Caco-2 (cell line): ENCODE results near the gene NAGK. TPM values are rescaled to one million over a fixed set of nuclear protein-coding genes. Genes with fewer than 3 reads are reported as not detected.

ENCODE experiments used
- BruUV-seq: library from RNA; stranded (reverse); fragments of 400-500 nt; replicated peaks from 2 replicates; lab custom pipeline; 2021; lab: Mats Ljungman, UMichigan
- CTCF ChIA-PET: fragments of 300-600 bp; sonication (Branson Sonifier 250); formaldehyde crosslinking; loops from one replicate; lab custom pipeline; 2022; ENCODE audit warnings: antibody characterized with exemption; lab: Charles Lee
- POLR2A ChIA-PET: fragments of 300-600 bp; sonication (Branson Sonifier 250); formaldehyde crosslinking; loops from one replicate; lab custom pipeline; 2022; ENCODE audit warnings: antibody characterized with exemption; lab: Charles Lee
- DNase-seq, 2 experiments: peaks; one replicate each; pipeline versions ENCODE4 v3.0.0 to v3.0.0-alpha.2; 2020 to 2022
- H3K27me3 ChIP-seq: replicated peaks from 2 replicates; pipeline ENCODE4 v1.6.0; 2011; ENCODE audit warnings: low read length; ENCODE audit not compliant: control insufficient read depth, insufficient read depth
- H3K36me3 ChIP-seq: 2 replicates; pipeline ENCODE4 v1.5.1; 2011; ENCODE audit warnings: low read length; ENCODE audit not compliant: control insufficient read depth, insufficient read depth
- H3K4me1 ChIP-seq: fragments of 250-450 bp; sonication (Bioruptor Pico); 2 replicates; pipeline ENCODE4 v1.5.1; 2020; ENCODE audit warnings: mild to moderate bottlenecking
- H3K4me3 ChIP-seq: 2 replicates; pipeline ENCODE4 v1.5.1; 2011; ENCODE audit warnings: low read depth, mild to moderate bottlenecking, control low read depth, low read length
- H3K9me3 ChIP-seq: fragments of 250-450 bp; sonication (Bioruptor Pico); 2 replicates; pipeline ENCODE4 v1.5.1; 2020; ENCODE audit warnings: mild to moderate bottlenecking, moderate library complexity
- H3K27ac Mint-ChIP-seq: one replicate; pipeline ENCODE4 v1.8.0; 2022; ENCODE audit warnings: mixed read lengths; ENCODE audit not compliant: unreplicated experiment
- H3K27me3 Mint-ChIP-seq: one replicate; pipeline ENCODE4 v1.8.0; 2022; ENCODE audit warnings: mixed read lengths; ENCODE audit not compliant: insufficient read depth, unreplicated experiment
- H3K36me3 Mint-ChIP-seq: one replicate; pipeline ENCODE4 v1.8.0; 2022; ENCODE audit warnings: mild to moderate bottlenecking, mixed read lengths; ENCODE audit not compliant: insufficient read depth, unreplicated experiment
- H3K4me1 Mint-ChIP-seq: one replicate; pipeline ENCODE4 v1.8.0; 2022; ENCODE audit warnings: low read depth, mixed read lengths; ENCODE audit not compliant: unreplicated experiment
- H3K4me3 Mint-ChIP-seq: one replicate; pipeline ENCODE4 v1.8.0; 2022; ENCODE audit warnings: mild to moderate bottlenecking, moderate library complexity, mixed read lengths; ENCODE audit not compliant: unreplicated experiment
- H3K9me3 Mint-ChIP-seq: one replicate; pipeline ENCODE4 v1.8.0; 2022; ENCODE audit warnings: mixed read lengths; ENCODE audit not compliant: unreplicated experiment
- intact Hi-C: fragments of 100-400 bp; cut with micrococcal nuclease; formaldehyde crosslinking; loops from one replicate; pipeline ENCODE4 v1.10.0; 2022; ENCODE audit not compliant: unreplicated experiment
- total RNA-seq: library from RNA; stranded (reverse); gene quantifications from 2 replicates; pipeline ENCODE4 v1.2.3, GENCODE V29; 2022
- TF ChIP-seq, protein P1 (sequence below), 2 experiments: fragments of 200-600 bp in 1 of 2; IDR thresholded peaks; 1 replicate in 1 of 2; 2 replicates in 1 of 2; pipeline versions ENCODE4 v1.5.1 to v1.8.0; 2011 to 2022; ENCODE audit warnings: antibody characterized with exemption in 1 of 2, control low read depth in 1 of 2, inconsistent platforms in 1 of 2, low read depth in 1 of 2, low read length in 1 of 2, mild to moderate bottlenecking in 1 of 2, moderate library complexity in 1 of 2; ENCODE audit not compliant: insufficient read depth in 1 of 2, severe bottlenecking in 1 of 2, unreplicated experiment in 1 of 2

NAGK gene
- total RNA-seq, 1 experiment from 2014 or later: 101 TPM

DNA sequence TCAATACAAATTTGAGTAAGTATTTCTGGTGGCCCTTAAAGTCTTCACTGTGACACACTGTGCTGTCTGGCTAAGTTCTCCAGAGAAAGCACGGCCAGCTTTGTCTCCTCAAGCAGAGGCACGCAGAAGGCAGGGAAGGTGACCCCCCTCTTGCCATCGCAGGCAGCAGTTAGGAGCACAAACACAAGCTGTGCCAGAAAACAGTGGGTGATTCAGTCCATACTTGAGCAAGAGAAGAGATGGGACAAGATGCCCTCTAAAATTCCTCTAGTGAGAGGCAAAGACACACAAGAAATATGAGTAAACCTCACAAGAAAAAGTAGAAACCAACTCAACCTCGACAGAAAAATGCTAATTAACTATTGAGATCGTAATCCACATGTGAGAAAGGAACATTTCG, 51.7 kb downstream of the NAGK start:
- no peak for DNase-seq
- intact Hi-C loops: no loop called here
- ChIA-PET POLR2A (no interaction called here), CTCF (no interaction called here)
- Histone ChIP-seq H3K27me3 (no peaks in the 10 kb centered on the region), H3K4me1 (no peaks in the 10 kb centered on the region), H3K4me3 (no peak overlapping the region), H3K9me3 (peaks cover 4% of the 10 kb centered on the region; the same call in 1 of the 2 replicates), H3K36me3 (no peaks in the 10 kb centered on the region; the same call in 1 of the 2 replicates)
- H3K4me3 Mint-ChIP-seq: no peak overlapping the region
- TF ChIP-seq, protein P1, sequence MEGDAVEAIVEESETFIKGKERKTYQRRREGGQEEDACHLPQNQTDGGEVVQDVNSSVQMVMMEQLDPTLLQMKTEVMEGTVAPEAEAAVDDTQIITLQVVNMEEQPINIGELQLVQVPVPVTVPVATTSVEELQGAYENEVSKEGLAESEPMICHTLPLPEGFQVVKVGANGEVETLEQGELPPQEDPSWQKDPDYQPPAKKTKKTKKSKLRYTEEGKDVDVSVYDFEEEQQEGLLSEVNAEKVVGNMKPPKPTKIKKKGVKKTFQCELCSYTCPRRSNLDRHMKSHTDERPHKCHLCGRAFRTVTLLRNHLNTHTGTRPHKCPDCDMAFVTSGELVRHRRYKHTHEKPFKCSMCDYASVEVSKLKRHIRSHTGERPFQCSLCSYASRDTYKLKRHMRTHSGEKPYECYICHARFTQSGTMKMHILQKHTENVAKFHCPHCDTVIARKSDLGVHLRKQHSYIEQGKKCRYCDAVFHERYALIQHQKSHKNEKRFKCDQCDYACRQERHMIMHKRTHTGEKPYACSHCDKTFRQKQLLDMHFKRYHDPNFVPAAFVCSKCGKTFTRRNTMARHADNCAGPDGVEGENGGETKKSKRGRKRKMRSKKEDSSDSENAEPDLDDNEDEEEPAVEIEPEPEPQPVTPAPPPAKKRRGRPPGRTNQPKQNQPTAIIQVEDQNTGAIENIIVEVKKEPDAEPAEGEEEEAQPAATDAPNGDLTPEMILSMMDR (IDR thresholded peaks at IDR 0.05; ENCODE audit: insufficient read depth in 1 of 2, low read depth in 1 of 2, low read length in 1 of 2, severe bottlenecking in 1 of 2, unreplicated experiment in 1 of 2): no peak
- peaks cover 11% of the 10 kb centered on the region for H3K9me3 Mint-ChIP-seq
- H3K4me1 Mint-ChIP-seq: no peaks in the 10 kb centered on the region
- no peak overlapping the region for H3K27ac Mint-ChIP-seq
- H3K36me3 Mint-ChIP-seq: peaks cover 32% of the 10 kb centered on the region
- H3K27me3 Mint-ChIP-seq: no peaks in the 10 kb centered on the region
- BruUV-seq: no TSS peak

DNA sequence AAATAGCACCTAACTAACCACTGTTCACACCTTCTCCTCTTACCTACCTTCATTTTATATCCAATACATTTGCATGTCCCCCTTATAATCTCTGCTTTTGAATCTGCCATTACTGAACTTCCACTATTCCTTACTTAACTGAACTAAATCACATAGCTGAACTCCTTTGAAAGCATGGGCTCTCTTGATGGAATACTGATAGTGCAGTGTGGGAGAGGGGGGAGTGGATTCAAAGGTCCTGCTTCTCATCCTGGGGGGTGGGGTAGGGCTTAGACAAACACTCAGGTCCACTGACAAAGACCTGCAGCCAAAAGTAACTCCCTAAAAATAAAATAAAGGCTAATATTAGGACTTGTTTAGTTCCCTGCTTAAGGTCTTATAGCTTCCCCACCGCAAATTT, 53.0 kb downstream of the NAGK start:
- H3K4me1 ChIP-seq: no peaks in the 10 kb centered on the region
- CTCF ChIA-PET: no interaction called here
- intact Hi-C loops: no loop called here
- Mint-ChIP-seq H3K4me3 (no peak overlapping the region), H3K27me3 (no peaks in the 10 kb centered on the region), H3K4me1 (no peaks in the 10 kb centered on the region), H3K9me3 (peaks cover 11% of the 10 kb centered on the region), H3K36me3 (peaks cover 26% of the 10 kb centered on the region), H3K27ac (no peak overlapping the region)
- H3K27me3 ChIP-seq: no peaks in the 10 kb centered on the region
- peaks cover 4% of the 10 kb centered on the region; the same call in 1 of the 2 replicates for H3K9me3 ChIP-seq
- no peaks in the 10 kb centered on the region; the same call in 1 of the 2 replicates for H3K36me3 ChIP-seq
- no TSS peak for BruUV-seq
- no peak overlapping the region for H3K4me3 ChIP-seq
- TF ChIP-seq, protein P1 (IDR thresholded peaks at IDR 0.05; ENCODE audit: insufficient read depth in 1 of 2, low read depth in 1 of 2, low read length in 1 of 2, severe bottlenecking in 1 of 2, unreplicated experiment in 1 of 2): no peak
- DNase-seq: no peak
- POLR2A ChIA-PET: no interaction called here

DNA sequence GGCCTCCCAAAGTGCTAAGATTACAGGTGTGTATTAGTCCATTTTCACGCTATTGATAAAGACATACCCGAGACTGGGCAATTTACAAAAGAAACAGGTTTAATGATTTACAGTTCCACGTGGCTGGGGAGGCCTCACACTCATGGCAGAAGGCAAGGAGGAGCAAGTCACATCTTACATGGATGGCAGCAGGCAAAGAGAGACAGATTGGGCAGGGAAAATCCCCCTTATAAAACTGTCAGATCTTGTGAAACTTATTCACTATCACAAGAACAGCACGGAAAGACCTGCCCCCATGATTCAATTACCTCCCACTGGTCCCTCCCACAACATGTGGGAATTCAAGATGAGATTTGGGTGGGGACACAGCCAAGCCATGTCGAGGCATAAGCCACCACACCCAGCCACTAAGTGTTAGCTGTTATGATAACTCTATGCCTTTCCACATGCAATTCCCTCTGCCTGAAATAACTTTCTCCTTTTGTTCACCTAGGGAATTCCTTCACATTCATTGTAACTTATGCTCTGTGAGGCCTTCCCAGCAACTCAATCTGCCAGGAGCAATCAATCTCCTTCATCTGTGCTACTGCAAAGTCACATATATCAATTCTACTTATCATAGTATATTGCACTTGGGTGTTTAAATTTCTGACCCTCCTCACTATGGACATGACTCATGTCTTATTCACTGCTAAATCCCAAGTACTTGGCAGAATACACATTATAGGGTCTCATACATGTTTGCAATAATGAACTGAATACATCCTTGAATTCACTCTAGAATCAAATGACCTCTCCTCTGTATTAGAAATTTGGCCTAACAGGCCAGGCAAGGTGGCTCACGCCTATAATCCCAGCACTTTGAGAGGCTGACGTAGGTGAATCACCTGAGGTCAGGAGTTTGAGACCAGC, 54.2 kb downstream of the NAGK start:
- no peak overlapping the region for H3K4me3 Mint-ChIP-seq
- no peaks in the 10 kb centered on the region for H3K27me3 Mint-ChIP-seq
- no peaks in the 10 kb centered on the region for H3K4me1 Mint-ChIP-seq
- Histone ChIP-seq H3K27me3 (no peaks in the 10 kb centered on the region), H3K4me3 (no peak overlapping the region), H3K9me3 (peaks cover 4% of the 10 kb centered on the region; the same call in 1 of the 2 replicates), H3K36me3 (no peaks in the 10 kb centered on the region; the same call in 1 of the 2 replicates), H3K4me1 (no peaks in the 10 kb centered on the region)
- DNase-seq: no peak
- intact Hi-C loops: no loop called here
- ChIA-PET CTCF (no interaction called here), POLR2A (no interaction called here)
- peaks cover 25% of the 10 kb centered on the region for H3K36me3 Mint-ChIP-seq
- TF ChIP-seq, protein P1 (IDR thresholded peaks at IDR 0.05; ENCODE audit: insufficient read depth in 1 of 2, low read depth in 1 of 2, low read length in 1 of 2, severe bottlenecking in 1 of 2, unreplicated experiment in 1 of 2): no peak
- BruUV-seq: no TSS peak
- H3K27ac Mint-ChIP-seq: no peak overlapping the region
- H3K9me3 Mint-ChIP-seq: peaks cover 11% of the 10 kb centered on the region
